ENCODE data around the gene TFR2. TPM values are rescaled to one million over a fixed set of nuclear protein-coding genes. Genes with fewer than 3 reads are reported as not detected.
A peak's percentile ranks its signal among the peaks of the same experiment; 100 is the strongest.

TFR2 gene
- total and polyA plus RNA-seq, 9 of the 15 experiments (the other 6 are each of a cell fraction or from before 2014, with no cell fraction given), result 3.8 to 123 (median 51.1) TPM

GRCh38 chr7:100682228-100682741 is 40.9 kb upstream of the TFR2 start (continued):
- TF ChIP-seq ZNF280B (CRISPR knock-in tag; IDR thresholded peaks at IDR 0.05) (no peak), PHF8 (IDR thresholded peaks at IDR 0.05; ENCODE audit: borderline replicate concordance, low read length) (no peak), XRCC5 (IDR thresholded peaks at IDR 0.05; ENCODE audit: low read depth, low read length) (no peak), CCNT2 (IDR thresholded peaks at IDR 0.05; ENCODE audit: borderline replicate concordance, extremely low read depth, insufficient read length, low read depth, low read length) (no peak), MEF2A (IDR thresholded peaks at IDR 0.05; ENCODE audit: control insufficient read depth, low read depth, low read length) (no peak), HNRNPH1 (optimal IDR thresholded peaks at IDR 0.05; ENCODE audit: low read depth, low read length) (no peak), JUND (IDR thresholded peaks at IDR 0.05; ENCODE audit: borderline replicate concordance, low read depth, low read length) (peak; percentile 75; the same call in 1 of the 2 replicates), JUND (tag; IDR thresholded peaks at IDR 0.05; ENCODE audit: borderline replicate concordance, low read depth, low read length) (no peak), MBD2 (IDR thresholded peaks at IDR 0.05; ENCODE audit: borderline replicate concordance, low read depth) (peak; percentile 43; the same call in 1 of the 2 replicates), ZC3H8 (IDR thresholded peaks at IDR 0.05) (no peak), ELK3 (CRISPR knock-in tag; IDR thresholded peaks at IDR 0.05) (no peak), ZNF12 (CRISPR knock-in tag; IDR thresholded peaks at IDR 0.05) (no peak), SRSF9 (IDR thresholded peaks at IDR 0.05; ENCODE audit: borderline replicate concordance, low read depth, low read length) (no peak), TBL1XR1 (IDR thresholded peaks at IDR 0.05; ENCODE audit: low read length in 2 of 2) (no peak), CEBPB (tag; IDR thresholded peaks at IDR 0.05) (no peak), FOXK1 (CRISPR knock-in tag; IDR thresholded peaks at IDR 0.05; ENCODE audit: borderline replicate concordance) (no peak), RBBP5 (IDR thresholded peaks at IDR 0.05; ENCODE audit: borderline replicate concordance, insufficient read depth, low read length, poor library complexity, severe bottlenecking) (no peak), ESRRB (CRISPR knock-in tag; IDR thresholded peaks at IDR 0.05; ENCODE audit: borderline replicate concordance) (no peak), CBFB (CRISPR knock-in tag; IDR thresholded peaks at IDR 0.05) (no peak), POU5F1 (IDR thresholded peaks at IDR 0.05; ENCODE audit: borderline replicate concordance, low read depth, low read length, partially characterized antibody) (no peak), DNMT1 (IDR thresholded peaks at IDR 0.05) (no peak)
- TF ChIP-seq, protein P1, sequence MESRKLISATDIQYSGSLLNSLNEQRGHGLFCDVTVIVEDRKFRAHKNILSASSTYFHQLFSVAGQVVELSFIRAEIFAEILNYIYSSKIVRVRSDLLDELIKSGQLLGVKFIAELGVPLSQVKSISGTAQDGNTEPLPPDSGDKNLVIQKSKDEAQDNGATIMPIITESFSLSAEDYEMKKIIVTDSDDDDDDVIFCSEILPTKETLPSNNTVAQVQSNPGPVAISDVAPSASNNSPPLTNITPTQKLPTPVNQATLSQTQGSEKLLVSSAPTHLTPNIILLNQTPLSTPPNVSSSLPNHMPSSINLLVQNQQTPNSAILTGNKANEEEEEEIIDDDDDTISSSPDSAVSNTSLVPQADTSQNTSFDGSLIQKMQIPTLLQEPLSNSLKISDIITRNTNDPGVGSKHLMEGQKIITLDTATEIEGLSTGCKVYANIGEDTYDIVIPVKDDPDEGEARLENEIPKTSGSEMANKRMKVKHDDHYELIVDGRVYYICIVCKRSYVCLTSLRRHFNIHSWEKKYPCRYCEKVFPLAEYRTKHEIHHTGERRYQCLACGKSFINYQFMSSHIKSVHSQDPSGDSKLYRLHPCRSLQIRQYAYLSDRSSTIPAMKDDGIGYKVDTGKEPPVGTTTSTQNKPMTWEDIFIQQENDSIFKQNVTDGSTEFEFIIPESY (CRISPR knock-in tag; IDR thresholded peaks at IDR 0.05), result peak; percentile 38; the same call in 1 of the 2 replicates
- TF ChIP-seq, protein P2, sequence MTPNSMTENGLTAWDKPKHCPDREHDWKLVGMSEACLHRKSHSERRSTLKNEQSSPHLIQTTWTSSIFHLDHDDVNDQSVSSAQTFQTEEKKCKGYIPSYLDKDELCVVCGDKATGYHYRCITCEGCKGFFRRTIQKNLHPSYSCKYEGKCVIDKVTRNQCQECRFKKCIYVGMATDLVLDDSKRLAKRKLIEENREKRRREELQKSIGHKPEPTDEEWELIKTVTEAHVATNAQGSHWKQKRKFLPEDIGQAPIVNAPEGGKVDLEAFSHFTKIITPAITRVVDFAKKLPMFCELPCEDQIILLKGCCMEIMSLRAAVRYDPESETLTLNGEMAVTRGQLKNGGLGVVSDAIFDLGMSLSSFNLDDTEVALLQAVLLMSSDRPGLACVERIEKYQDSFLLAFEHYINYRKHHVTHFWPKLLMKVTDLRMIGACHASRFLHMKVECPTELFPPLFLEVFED (CRISPR knock-in tag; conservative IDR thresholded peaks at IDR 0.05), result no peak

All from K562 (cell line).